ENCODE data around the gene CD302. TPM values are rescaled to one million over a fixed set of nuclear protein-coding genes. Genes with fewer than 3 reads are reported as not detected.

CD302 gene, protein sequence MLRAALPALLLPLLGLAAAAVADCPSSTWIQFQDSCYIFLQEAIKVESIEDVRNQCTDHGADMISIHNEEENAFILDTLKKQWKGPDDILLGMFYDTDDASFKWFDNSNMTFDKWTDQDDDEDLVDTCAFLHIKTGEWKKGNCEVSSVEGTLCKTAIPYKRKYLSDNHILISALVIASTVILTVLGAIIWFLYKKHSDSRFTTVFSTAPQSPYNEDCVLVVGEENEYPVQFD
- polyA plus RNA-seq = 10 to 100 TPM; 12.1 to 36.6 (median 23.2) TPM
- long read RNA-seq, donor 1 = 0 reads
- long read RNA-seq, donor 2, transcript CD302-201 (6 exons, 3,741 nt) = major isoform, 8 of 9 reads
- long read RNA-seq, donor 2, partial matches to known transcripts = 0 of 9 reads
- long read RNA-seq, donor 2, other reads (novel, unspliced or antisense) = 0 of 9 reads
- long read RNA-seq, donor 3, transcript CD302-201 (6 exons, 3,741 nt) = major isoform, 15 of 15 reads
- long read RNA-seq, donor 3, partial matches to known transcripts = 0 of 15 reads
- long read RNA-seq, donor 3, other reads (novel, unspliced or antisense) = 0 of 15 reads
- long read RNA-seq, donor 4 = 0 reads
- long read RNA-seq, donor 5, partial matches to known transcripts = 0 of 4 reads
- long read RNA-seq, donor 5, other reads (novel, unspliced or antisense) = 0 of 4 reads
- long read RNA-seq, donor 6, transcript CD302-201 (6 exons, 3,741 nt) = major isoform, 13 of 14 reads
- long read RNA-seq, donor 6, partial matches to known transcripts = 0 of 14 reads
- long read RNA-seq, donor 6, other reads (novel, unspliced or antisense) = 0 of 14 reads
- long read RNA-seq, donor 7 = 0 reads
- long read RNA-seq, donor 8, partial matches to known transcripts = 0 of 3 reads
- long read RNA-seq, donor 8, other reads (novel, unspliced or antisense) = 0 of 3 reads
- long read RNA-seq, donor 9, partial matches to known transcripts = 0 of 4 reads
- long read RNA-seq, donor 9, other reads (novel, unspliced or antisense) = 0 of 4 reads
- long read RNA-seq, donor 10, transcript CD302-201 (6 exons, 3,741 nt) = major isoform, 12 of 13 reads
- long read RNA-seq, donor 10, partial matches to known transcripts = 0 of 13 reads
- long read RNA-seq, donor 10, other reads (novel, unspliced or antisense) = 0 of 13 reads

GRCh38 chr2:159797543-159798375, at the start of gene CD302:
TSS of gene CD302 (minus strand) at chr2:159798208. CDS start at chr2:159798198, 10 bp downstream.
- 1% methylated on average over 51 to 82 of the region's 82 CpGs for WGBS, 3 donors
- H3K9me3 ChIP-seq (ENCODE audit: control insufficient read depth in 2 of 2, insufficient read depth in 1 of 2, low read depth in 1 of 2, low read length in 1 of 2) = no peaks in the 10 kb centered on the region
- no peak for FAIRE-seq

GRCh38 chr2:159846564-159846963, 48.6 kb upstream of the CD302 start:
- FAIRE-seq (no peak), DNase-seq (no peak)
- Histone ChIP-seq H3K36me3 (ENCODE audit: control insufficient read depth in 3 of 3, insufficient read depth in 2 of 3, low read depth in 1 of 3, low read length in 3 of 3) (peaks cover 0 to 14% (median 9%) of the 10 kb centered on the region in 3 donors), H3K27ac (ENCODE audit: low read depth in 1 of 3, low read length in 2 of 3) (no peak overlapping the region), H3K4me1 (ENCODE audit: control insufficient read depth in 3 of 3, insufficient read depth in 2 of 3, low read depth in 1 of 3, low read length in 2 of 3) (no peaks in the 10 kb centered on the region), H3K9me3 (ENCODE audit: control insufficient read depth in 2 of 2, insufficient read depth in 1 of 2, low read depth in 1 of 2, low read length in 1 of 2) (no peaks in the 10 kb centered on the region), H3K27me3 (ENCODE audit: control insufficient read depth in 3 of 3, insufficient read depth in 3 of 3, low read length in 3 of 3) (no peaks in the 10 kb centered on the region), H3K4me3 (ENCODE audit: low read depth in 1 of 3, low read length in 3 of 3) (no peak overlapping the region)
- WGBS, 3 donors = 46 to 49% (median 46%) methylated on average over 2 of the region's 2 CpGs

More at GRCh38 chr2:159797543-159798375, at the start of gene CD302:
- H3K4me3 ChIP-seq (ENCODE audit: low read depth in 1 of 3, low read length in 3 of 3) = peak within 1 kb of the TSS; percentile 73 to 92 (median 77)
- peak; percentile 37 to 77 for DNase-seq
- no peaks in the 10 kb centered on the region for H3K27me3 ChIP-seq (ENCODE audit: control insufficient read depth in 3 of 3, insufficient read depth in 3 of 3, low read length in 3 of 3)
- peak within 1 kb of the TSS; percentile 73 to 95 (median 78) for H3K27ac ChIP-seq (ENCODE audit: low read depth in 1 of 3, low read length in 2 of 3)
- H3K36me3 ChIP-seq (ENCODE audit: control insufficient read depth in 3 of 3, insufficient read depth in 2 of 3, low read depth in 1 of 3, low read length in 3 of 3) = no peaks in the 10 kb centered on the region
- peaks cover 8 to 23% (median 9%) of the 10 kb centered on the region in 3 donors for H3K4me1 ChIP-seq (ENCODE audit: control insufficient read depth in 3 of 3, insufficient read depth in 2 of 3, low read depth in 1 of 3, low read length in 2 of 3)

DNA sequence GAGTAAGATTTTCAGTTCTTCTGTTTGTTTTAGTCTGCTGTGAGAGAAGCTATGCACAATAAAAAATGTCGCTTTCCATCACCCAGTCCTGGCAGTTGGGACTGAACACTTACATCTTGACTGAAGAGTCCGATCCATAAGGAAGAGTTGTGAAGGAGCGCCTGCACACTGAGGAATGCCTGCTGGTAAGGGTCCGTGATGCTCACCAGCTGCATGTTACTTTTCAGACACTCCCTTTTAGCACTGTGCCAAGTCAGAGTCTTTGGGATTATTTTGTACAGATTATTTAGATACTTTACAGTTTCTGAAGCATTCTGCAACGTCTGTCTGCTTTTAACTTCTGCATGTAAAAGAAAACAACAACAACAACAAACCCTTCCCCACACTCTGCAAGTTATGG, 42.6 kb upstream of the CD302 start:
- H3K4me3 ChIP-seq (ENCODE audit: low read depth in 1 of 3, low read length in 3 of 3) = no peak overlapping the region
- FAIRE-seq (no peak), DNase-seq (no peak)
- H3K36me3 ChIP-seq (ENCODE audit: control insufficient read depth in 3 of 3, insufficient read depth in 2 of 3, low read depth in 1 of 3, low read length in 3 of 3) = peaks cover 0 to 23% (median 8%) of the 10 kb centered on the region in 3 donors
- H3K27ac ChIP-seq (ENCODE audit: low read depth in 1 of 3, low read length in 2 of 3) = no peak overlapping the region
- H3K4me1 ChIP-seq (ENCODE audit: control insufficient read depth in 3 of 3, insufficient read depth in 2 of 3, low read depth in 1 of 3, low read length in 2 of 3) = no peaks in the 10 kb centered on the region
- no peaks in the 10 kb centered on the region for H3K27me3 ChIP-seq (ENCODE audit: control insufficient read depth in 3 of 3, insufficient read depth in 3 of 3, low read length in 3 of 3)
- 76 to 86% (median 86%) methylated on average over 5 of the region's 5 CpGs for WGBS, 3 donors
- H3K9me3 ChIP-seq (ENCODE audit: control insufficient read depth in 2 of 2, insufficient read depth in 1 of 2, low read depth in 1 of 2, low read length in 1 of 2) = no peaks in the 10 kb centered on the region

GRCh38 chr2:159832858-159833257, 34.9 kb upstream of the CD302 start:
- H3K4me1 ChIP-seq (ENCODE audit: control insufficient read depth in 3 of 3, insufficient read depth in 2 of 3, low read depth in 1 of 3, low read length in 2 of 3) = no peaks in the 10 kb centered on the region
- H3K27me3 ChIP-seq (ENCODE audit: control insufficient read depth in 3 of 3, insufficient read depth in 3 of 3, low read length in 3 of 3) = no peaks in the 10 kb centered on the region
- no peak for DNase-seq
- H3K36me3 ChIP-seq (ENCODE audit: control insufficient read depth in 3 of 3, insufficient read depth in 2 of 3, low read depth in 1 of 3, low read length in 3 of 3) = peaks cover 0 to 19% (median 10%) of the 10 kb centered on the region in 3 donors
- no peak for FAIRE-seq
- H3K27ac ChIP-seq (ENCODE audit: low read depth in 1 of 3, low read length in 2 of 3) = no peak overlapping the region
- H3K4me3 ChIP-seq (ENCODE audit: low read depth in 1 of 3, low read length in 3 of 3) = no peak overlapping the region
- H3K9me3 ChIP-seq (ENCODE audit: control insufficient read depth in 2 of 2, insufficient read depth in 1 of 2, low read depth in 1 of 2, low read length in 1 of 2) = no peaks in the 10 kb centered on the region

DNA sequence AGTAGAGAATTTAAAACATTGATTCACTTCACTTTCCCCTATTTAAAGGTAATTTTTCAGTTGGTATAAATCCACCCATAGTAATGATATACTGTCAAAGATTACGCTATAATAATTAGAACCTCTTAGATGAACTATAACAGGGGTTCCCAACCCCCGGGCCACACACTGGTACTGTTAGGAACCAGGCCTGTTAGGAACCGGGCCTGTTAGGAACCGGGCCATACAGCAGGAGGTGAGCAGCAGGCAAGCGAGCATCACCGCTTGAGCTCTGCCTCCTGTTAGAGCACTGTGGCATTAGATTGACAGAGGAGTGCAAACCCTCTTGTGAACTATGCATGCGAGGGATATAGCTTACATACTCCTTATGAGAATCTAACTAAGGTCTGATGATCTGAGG, 34.0 kb upstream of the CD302 start:
- Histone ChIP-seq H3K4me1 (ENCODE audit: control insufficient read depth in 3 of 3, insufficient read depth in 2 of 3, low read depth in 1 of 3, low read length in 2 of 3) (no peaks in the 10 kb centered on the region), H3K36me3 (ENCODE audit: control insufficient read depth in 3 of 3, insufficient read depth in 2 of 3, low read depth in 1 of 3, low read length in 3 of 3) (peaks cover 0 to 17% (median 9%) of the 10 kb centered on the region in 3 donors), H3K27me3 (ENCODE audit: control insufficient read depth in 3 of 3, insufficient read depth in 3 of 3, low read length in 3 of 3) (no peaks in the 10 kb centered on the region), H3K27ac (ENCODE audit: low read depth in 1 of 3, low read length in 2 of 3) (no peak overlapping the region), H3K9me3 (ENCODE audit: control insufficient read depth in 2 of 2, insufficient read depth in 1 of 2, low read depth in 1 of 2, low read length in 1 of 2) (no peaks in the 10 kb centered on the region), H3K4me3 (ENCODE audit: low read depth in 1 of 3, low read length in 3 of 3) (no peak overlapping the region)
- FAIRE-seq (no peak), DNase-seq (no peak)
- 90 to 94% (median 92%) methylated on average over 7 of the region's 7 CpGs for WGBS, 3 donors

DNA sequence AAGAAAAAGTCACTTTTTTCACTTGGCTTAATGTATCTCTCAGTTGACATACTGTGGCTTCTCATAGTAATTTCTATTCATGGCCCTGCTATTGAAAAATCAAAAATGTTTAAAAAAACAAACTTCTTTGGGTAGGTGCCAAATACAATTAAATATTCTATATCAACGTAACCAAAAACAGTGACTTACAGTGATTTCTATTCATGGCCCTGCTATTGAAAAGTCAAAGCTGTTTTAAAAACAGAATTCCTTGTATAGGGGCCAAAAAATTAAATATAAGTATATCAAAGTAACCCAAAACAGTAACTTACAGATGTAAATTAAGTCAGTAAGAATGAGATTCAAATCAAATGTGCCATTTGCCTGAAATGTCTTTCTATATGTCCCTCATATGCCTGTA, 31.4 kb upstream of the CD302 start:
- DNase-seq (no peak), FAIRE-seq (no peak)
- Histone ChIP-seq H3K36me3 (ENCODE audit: control insufficient read depth in 3 of 3, insufficient read depth in 2 of 3, low read depth in 1 of 3, low read length in 3 of 3) (peaks cover 0 to 10% (median 2%) of the 10 kb centered on the region in 3 donors), H3K9me3 (ENCODE audit: control insufficient read depth in 2 of 2, insufficient read depth in 1 of 2, low read depth in 1 of 2, low read length in 1 of 2) (no peaks in the 10 kb centered on the region), H3K4me3 (ENCODE audit: low read depth in 1 of 3, low read length in 3 of 3) (no peak overlapping the region), H3K4me1 (ENCODE audit: control insufficient read depth in 3 of 3, insufficient read depth in 2 of 3, low read depth in 1 of 3, low read length in 2 of 3) (no peaks in the 10 kb centered on the region), H3K27me3 (ENCODE audit: control insufficient read depth in 3 of 3, insufficient read depth in 3 of 3, low read length in 3 of 3) (no peaks in the 10 kb centered on the region), H3K27ac (ENCODE audit: low read depth in 1 of 3, low read length in 2 of 3) (no peak overlapping the region)
- WGBS, 3 donors = 88 to 96% (median 96%) methylated on average over 1 of the region's 1 CpG

DNA sequence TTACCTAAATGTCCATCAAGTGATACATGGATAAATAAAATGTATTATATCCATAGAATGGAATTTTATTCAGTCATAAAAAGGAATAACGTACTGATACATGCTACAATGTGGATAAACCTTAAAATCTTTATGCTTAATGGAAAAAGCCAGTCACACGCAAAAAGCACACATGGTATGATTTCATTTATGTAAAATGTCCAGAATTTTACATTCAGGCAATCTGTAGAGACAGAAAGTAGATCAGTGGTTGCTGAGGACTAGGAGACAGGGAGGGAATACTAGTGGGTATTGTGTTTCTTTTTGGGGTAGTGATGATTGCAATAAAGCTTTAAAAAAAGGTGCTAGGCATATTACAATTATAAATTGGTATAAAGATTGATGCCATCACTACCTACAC, 30.7 kb upstream of the CD302 start:
- Histone ChIP-seq H3K27me3 (ENCODE audit: control insufficient read depth in 3 of 3, insufficient read depth in 3 of 3, low read length in 3 of 3) (no peaks in the 10 kb centered on the region), H3K4me3 (ENCODE audit: low read depth in 1 of 3, low read length in 3 of 3) (no peak overlapping the region), H3K4me1 (ENCODE audit: control insufficient read depth in 3 of 3, insufficient read depth in 2 of 3, low read depth in 1 of 3, low read length in 2 of 3) (no peaks in the 10 kb centered on the region), H3K36me3 (ENCODE audit: control insufficient read depth in 3 of 3, insufficient read depth in 2 of 3, low read depth in 1 of 3, low read length in 3 of 3) (peaks cover 0 to 9% (median 2%) of the 10 kb centered on the region in 3 donors), H3K27ac (ENCODE audit: low read depth in 1 of 3, low read length in 2 of 3) (no peak overlapping the region), H3K9me3 (ENCODE audit: control insufficient read depth in 2 of 2, insufficient read depth in 1 of 2, low read depth in 1 of 2, low read length in 1 of 2) (no peaks in the 10 kb centered on the region)
- 94 to 99% (median 94%) methylated on average over 2 of the region's 2 CpGs for WGBS, 3 donors
- DNase-seq = no peak
- FAIRE-seq = no peak
